Neural cell (in vitro differentiated cells): ENCODE data around the gene RNASE13. TPM values are rescaled to one million over a fixed set of nuclear protein-coding genes. Genes with fewer than 3 reads are reported as not detected.

ENCODE experiments used
- H2AFZ ChIP-seq: fragments of 200-600, 300-800 bp; sonication (generic), shearing (Covaris generic); 2 replicates; pipeline ENCODE4 v1.6.0; 2014; ENCODE audit warnings: low read depth, mild to moderate bottlenecking, antibody characterized with exemption, low read length, moderate library complexity
- H3F3A ChIP-seq: fragments of 200-600 bp; shearing (Covaris generic); 2 replicates; pipeline ENCODE4 v1.6.1; 2016; ENCODE audit warnings: mild to moderate bottlenecking, moderate library complexity, mixed read lengths, antibody characterized with exemption, low read length; ENCODE audit not compliant: insufficient read depth, poor library complexity, severe bottlenecking
- H3K27ac ChIP-seq: fragments of 200-600, 300-800 bp; sonication (generic), shearing (Covaris generic); 2 replicates; pipeline ENCODE4 v1.5.1; 2014; ENCODE audit warnings: mild to moderate bottlenecking, low read length, moderate library complexity
- H3K27me3 ChIP-seq: fragments of 300-800, 200-600 bp; sonication (generic), shearing (Covaris generic); 2 replicates; pipeline ENCODE4 v1.6.0; 2014; ENCODE audit warnings: mild to moderate bottlenecking, low read depth, low read length, moderate library complexity; ENCODE audit not compliant: insufficient read depth
- H3K36me3 ChIP-seq: fragments of 300-800, 200-600 bp; sonication (generic), shearing (Covaris generic); 2 replicates; pipeline ENCODE4 v1.5.1; 2014; ENCODE audit warnings: mild to moderate bottlenecking, antibody characterized with exemption, low read length, moderate library complexity; ENCODE audit not compliant: insufficient read depth
- H3K4me2 ChIP-seq: fragments of 300-800, 200-600 bp; sonication (generic), shearing (Covaris generic); 2 replicates; pipeline ENCODE4 v1.6.0; 2014; ENCODE audit warnings: mild to moderate bottlenecking, low read length
- H3K4me3 ChIP-seq: fragments of 300-800, 200-600 bp; sonication (generic), shearing (Covaris generic); 2 replicates; pipeline ENCODE4 v1.5.1; 2014; ENCODE audit warnings: mild to moderate bottlenecking, low read length, moderate library complexity
- H3K79me2 ChIP-seq: fragments of 200-600 bp; shearing (Covaris generic); replicated peaks from 2 replicates; pipeline ENCODE4 v1.6.0; 2014; ENCODE audit warnings: mild to moderate bottlenecking, low read length, moderate library complexity; ENCODE audit not compliant: insufficient read depth
- H3K9ac ChIP-seq: fragments of 300-800, 200-600 bp; sonication (generic), shearing (Covaris generic); 2 replicates; pipeline ENCODE4 v1.6.1; 2016; ENCODE audit warnings: mild to moderate bottlenecking, low read length, mixed read lengths
- H3K9me2 ChIP-seq: fragments of 200-600 bp; shearing (Covaris generic); 2 replicates; pipeline ENCODE4 v1.6.1; 2016; ENCODE audit warnings: mild to moderate bottlenecking, low read length, mixed read lengths; ENCODE audit not compliant: insufficient read depth
- H3K9me3 ChIP-seq: fragments of 200-600, 300-800 bp; sonication (generic), shearing (Covaris generic); 2 replicates; pipeline ENCODE4 v1.6.1; 2016; ENCODE audit warnings: mild to moderate bottlenecking, mixed run types, low read length, moderate library complexity, mixed read lengths
- H4K20me1 ChIP-seq: fragments of 200-600 bp; shearing (Covaris generic); 2 replicates; pipeline ENCODE4 v1.6.1; 2016; ENCODE audit warnings: mild to moderate bottlenecking, mixed run types; ENCODE audit not compliant: insufficient read depth
- EP300 ChIP-seq: fragments of 450-650 bp; conservative IDR thresholded peaks from 2 replicates; pipeline ENCODE4 v1.6.1; 2014; ENCODE audit warnings: antibody characterized with exemption, mild to moderate bottlenecking, moderate library complexity; ENCODE audit not compliant: poor library complexity, severe bottlenecking
- EZH2 ChIP-seq: fragments of 200-600, 300-800 bp; shearing (Covaris generic), sonication (generic); IDR thresholded peaks from 2 replicates; pipeline ENCODE4 v1.6.1; 2014; ENCODE audit warnings: antibody characterized with exemption, low read length, borderline replicate concordance, mild to moderate bottlenecking; ENCODE audit not compliant: insufficient read depth, poor library complexity, severe bottlenecking
- MXI1 ChIP-seq: fragments of 450-650 bp; conservative IDR thresholded peaks from 2 replicates; pipeline ENCODE4 v1.6.1; 2014; ENCODE audit warnings: antibody characterized with exemption, mild to moderate bottlenecking; ENCODE audit not compliant: poor library complexity, severe bottlenecking
- POLR2AphosphoS5 ChIP-seq: IDR thresholded peaks from 2 replicates; pipeline ENCODE4 v1.6.1; 2012
- RAD21 ChIP-seq: fragments of 450-650 bp; conservative IDR thresholded peaks from 2 replicates; pipeline ENCODE4 v1.6.1; 2014; ENCODE audit warnings: antibody characterized with exemption, mild to moderate bottlenecking, moderate library complexity
- SMC3 ChIP-seq: fragments of 450-650 bp; conservative IDR thresholded peaks from 2 replicates; pipeline ENCODE4 v1.6.1; 2014; ENCODE audit warnings: antibody characterized with exemption, mild to moderate bottlenecking, moderate library complexity; ENCODE audit not compliant: poor library complexity
- TAF1 ChIP-seq: IDR thresholded peaks from 2 replicates; pipeline ENCODE4 v1.6.1; 2012; ENCODE audit warnings: low read depth
- polyA plus RNA-seq: library from polyadenylated mRNA; depleted of rRNA; stranded (reverse); fragments of >200 nt; gene quantifications from 2 replicates; pipeline ENCODE4 v1.2.3, GENCODE V29; 2014
- TF ChIP-seq, protein P1 (sequence below): fragments of 450-650 bp; IDR thresholded peaks from 2 replicates; pipeline ENCODE4 v1.5.1; 2014; ENCODE audit warnings: antibody characterized with exemption, mild to moderate bottlenecking, moderate library complexity; ENCODE audit not compliant: poor library complexity, severe bottlenecking
- TF ChIP-seq, protein P2 (sequence below): IDR thresholded peaks from 2 replicates; pipeline ENCODE4 v1.6.1; 2012; ENCODE audit warnings: borderline replicate concordance

Gene RNASE13
- polyA plus RNA-seq, 1 donor from 2014 or later: not detected

DNA sequence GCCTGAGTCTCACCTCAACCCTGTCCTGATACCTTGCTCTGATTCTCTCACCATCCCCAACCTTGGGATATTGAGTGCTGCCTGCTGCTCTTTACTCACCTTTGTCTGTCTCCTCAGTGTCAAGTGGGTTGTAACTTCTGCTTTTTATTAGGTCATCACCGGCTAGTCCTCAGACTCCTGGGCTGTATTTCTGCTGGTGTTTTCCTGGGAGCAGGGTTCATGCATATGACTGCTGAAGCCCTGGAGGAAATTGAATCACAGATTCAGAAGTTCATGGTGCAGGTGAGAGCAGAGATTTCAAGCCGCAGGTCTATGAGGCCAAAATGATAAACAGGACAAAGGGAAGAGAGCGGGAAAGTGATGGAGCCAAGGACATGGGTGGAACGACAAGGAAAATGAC is 35.0 kb downstream of the RNASE13 start:
- Histone ChIP-seq H3K9me2 (no peaks in the 10 kb centered on the region), H3K9me3 (no peaks in the 10 kb centered on the region), H4K20me1 (no peaks in the 10 kb centered on the region), H3F3A (no peaks in the 10 kb centered on the region), H3K4me3 (no peak overlapping the region), H3K9ac (no peak overlapping the region), H3K27me3 (no peaks in the 10 kb centered on the region), H2AFZ (no peak overlapping the region), H3K79me2 (no peaks in the 10 kb centered on the region), H3K4me2 (no peak overlapping the region), H3K36me3 (no peaks in the 10 kb centered on the region), H3K27ac (no peak overlapping the region)
- no peak for TF ChIP-seq EP300
- no peak for TF ChIP-seq POLR2AphosphoS5
- TF ChIP-seq MXI1: no peak
- no peak for TF ChIP-seq RAD21
- no peak for TF ChIP-seq EZH2
- TF ChIP-seq, protein P1, sequence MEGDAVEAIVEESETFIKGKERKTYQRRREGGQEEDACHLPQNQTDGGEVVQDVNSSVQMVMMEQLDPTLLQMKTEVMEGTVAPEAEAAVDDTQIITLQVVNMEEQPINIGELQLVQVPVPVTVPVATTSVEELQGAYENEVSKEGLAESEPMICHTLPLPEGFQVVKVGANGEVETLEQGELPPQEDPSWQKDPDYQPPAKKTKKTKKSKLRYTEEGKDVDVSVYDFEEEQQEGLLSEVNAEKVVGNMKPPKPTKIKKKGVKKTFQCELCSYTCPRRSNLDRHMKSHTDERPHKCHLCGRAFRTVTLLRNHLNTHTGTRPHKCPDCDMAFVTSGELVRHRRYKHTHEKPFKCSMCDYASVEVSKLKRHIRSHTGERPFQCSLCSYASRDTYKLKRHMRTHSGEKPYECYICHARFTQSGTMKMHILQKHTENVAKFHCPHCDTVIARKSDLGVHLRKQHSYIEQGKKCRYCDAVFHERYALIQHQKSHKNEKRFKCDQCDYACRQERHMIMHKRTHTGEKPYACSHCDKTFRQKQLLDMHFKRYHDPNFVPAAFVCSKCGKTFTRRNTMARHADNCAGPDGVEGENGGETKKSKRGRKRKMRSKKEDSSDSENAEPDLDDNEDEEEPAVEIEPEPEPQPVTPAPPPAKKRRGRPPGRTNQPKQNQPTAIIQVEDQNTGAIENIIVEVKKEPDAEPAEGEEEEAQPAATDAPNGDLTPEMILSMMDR: no peak
- no peak for TF ChIP-seq TAF1
- TF ChIP-seq SMC3: no peak
- TF ChIP-seq, protein P2, sequence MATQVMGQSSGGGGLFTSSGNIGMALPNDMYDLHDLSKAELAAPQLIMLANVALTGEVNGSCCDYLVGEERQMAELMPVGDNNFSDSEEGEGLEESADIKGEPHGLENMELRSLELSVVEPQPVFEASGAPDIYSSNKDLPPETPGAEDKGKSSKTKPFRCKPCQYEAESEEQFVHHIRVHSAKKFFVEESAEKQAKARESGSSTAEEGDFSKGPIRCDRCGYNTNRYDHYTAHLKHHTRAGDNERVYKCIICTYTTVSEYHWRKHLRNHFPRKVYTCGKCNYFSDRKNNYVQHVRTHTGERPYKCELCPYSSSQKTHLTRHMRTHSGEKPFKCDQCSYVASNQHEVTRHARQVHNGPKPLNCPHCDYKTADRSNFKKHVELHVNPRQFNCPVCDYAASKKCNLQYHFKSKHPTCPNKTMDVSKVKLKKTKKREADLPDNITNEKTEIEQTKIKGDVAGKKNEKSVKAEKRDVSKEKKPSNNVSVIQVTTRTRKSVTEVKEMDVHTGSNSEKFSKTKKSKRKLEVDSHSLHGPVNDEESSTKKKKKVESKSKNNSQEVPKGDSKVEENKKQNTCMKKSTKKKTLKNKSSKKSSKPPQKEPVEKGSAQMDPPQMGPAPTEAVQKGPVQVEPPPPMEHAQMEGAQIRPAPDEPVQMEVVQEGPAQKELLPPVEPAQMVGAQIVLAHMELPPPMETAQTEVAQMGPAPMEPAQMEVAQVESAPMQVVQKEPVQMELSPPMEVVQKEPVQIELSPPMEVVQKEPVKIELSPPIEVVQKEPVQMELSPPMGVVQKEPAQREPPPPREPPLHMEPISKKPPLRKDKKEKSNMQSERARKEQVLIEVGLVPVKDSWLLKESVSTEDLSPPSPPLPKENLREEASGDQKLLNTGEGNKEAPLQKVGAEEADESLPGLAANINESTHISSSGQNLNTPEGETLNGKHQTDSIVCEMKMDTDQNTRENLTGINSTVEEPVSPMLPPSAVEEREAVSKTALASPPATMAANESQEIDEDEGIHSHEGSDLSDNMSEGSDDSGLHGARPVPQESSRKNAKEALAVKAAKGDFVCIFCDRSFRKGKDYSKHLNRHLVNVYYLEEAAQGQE: no peak

DNA sequence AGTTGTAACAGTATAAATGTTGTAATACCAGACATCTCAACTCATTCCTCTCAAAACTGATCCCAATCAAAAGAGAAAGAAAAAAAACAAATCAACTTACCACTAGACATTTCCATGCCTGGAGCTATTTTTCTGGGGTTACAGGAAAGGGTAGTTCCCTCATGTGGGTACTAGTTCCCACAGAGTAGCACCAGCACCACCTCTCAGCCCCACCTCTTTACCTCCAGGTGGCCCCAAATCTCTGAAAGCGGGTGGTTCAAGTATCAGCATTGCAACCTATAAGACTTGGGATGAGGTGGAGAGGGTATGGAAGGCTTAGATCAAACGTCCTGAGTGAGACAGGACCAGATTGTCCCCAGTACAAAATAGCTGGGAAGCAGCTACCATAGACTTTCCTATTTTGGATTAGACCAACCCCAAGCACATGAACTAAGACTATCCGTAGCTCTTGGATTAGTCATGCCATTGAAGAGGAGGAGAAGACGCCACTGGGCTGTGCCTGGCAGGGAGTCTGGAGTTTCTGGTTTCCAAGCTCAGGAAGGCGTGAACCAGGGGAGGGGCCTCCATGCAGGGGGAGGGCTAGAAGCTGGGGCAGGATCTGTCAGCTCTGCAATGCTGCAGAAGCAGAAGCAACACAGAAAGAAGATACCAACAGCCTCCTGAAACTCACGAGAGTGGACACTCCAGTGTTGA is 35.8 kb downstream of the RNASE13 start, which contains the start of gene SLC39A2:
Gene SLC39A2 (plus strand): TSS at position 620 of the 693 bp plus-strand sequence. CDS start 154 bp downstream, outside the sequence.
- Histone ChIP-seq H3K4me3 (no peak within 1 kb of the TSS), H3K4me2 (no peak within 1 kb of the TSS), H3K9ac (no peak within 1 kb of the TSS), H3K9me2 (no peaks in the 10 kb centered on the region), H2AFZ (no peak within 1 kb of the TSS), H3K27ac (no peak within 1 kb of the TSS), H3F3A (no peaks in the 10 kb centered on the region), H4K20me1 (no peaks in the 10 kb centered on the region), H3K27me3 (no peaks in the 10 kb centered on the region), H3K36me3 (peaks cover 4% of the 10 kb centered on the region), H3K9me3 (no peaks in the 10 kb centered on the region), H3K79me2 (no peaks in the 10 kb centered on the region)
- no peak for TF ChIP-seq EP300
- TF ChIP-seq TAF1: no peak
- no peak for TF ChIP-seq SMC3
- TF ChIP-seq, protein P2: no peak
- TF ChIP-seq POLR2AphosphoS5: no peak
- TF ChIP-seq RAD21: no peak
- no peak for TF ChIP-seq EZH2
- TF ChIP-seq, protein P1: no peak
- no peak for TF ChIP-seq MXI1
